HG03571 (cell line): ENCODE data around the gene ARHGAP9.

Experiments used
- ATAC-seq: cut with Tn5 transposase; IDR thresholded peaks from one replicate; pipeline ENCODE4 v1.9.1; 2021; ENCODE audit not compliant: unreplicated experiment

ARHGAP9 gene

GRCh38 chr12:57473886-57474285 is 5.8 kb downstream of the ARHGAP9 start:
- no peak for ATAC-seq

GRCh38 chr12:57473392-57473791 is 6.3 kb downstream of the ARHGAP9 start:
- ATAC-seq = no peak

- ATAC-seq = no peak
Measured at GRCh38 chr12:57472391-57472790, 7.3 kb downstream of the ARHGAP9 start.

GRCh38 chr12:57471661-57472060 is 8.0 kb downstream of the ARHGAP9 start:
- no peak for ATAC-seq

GRCh38 chr12:57470970-57471656 is 8.6 kb downstream of the ARHGAP9 start:
- no peak for ATAC-seq

- ATAC-seq = no peak
Measured at GRCh38 chr12:57470286-57470969, 9.2 kb downstream of the ARHGAP9 start.

- no peak for ATAC-seq
Measured at GRCh38 chr12:57469296-57470164, 10.1 kb downstream of the ARHGAP9 start.

GRCh38 chr12:57467915-57468314 is 11.8 kb downstream of the ARHGAP9 start:
- ATAC-seq = no peak

GRCh38 chr12:57467212-57467874 is 12.3 kb downstream of the ARHGAP9 start:
- ATAC-seq = no peak

- ATAC-seq = no peak
Measured at GRCh38 chr12:57465747-57466505, 13.7 kb downstream of the ARHGAP9 start.

GRCh38 chr12:57465030-57465746 is 14.5 kb downstream of the ARHGAP9 start:
- ATAC-seq = no peak

- no peak for ATAC-seq
Measured at GRCh38 chr12:57464569-57464968, 15.1 kb downstream of the ARHGAP9 start.

GRCh38 chr12:57462912-57463253 is 16.8 kb downstream of the ARHGAP9 start:
- no peak for ATAC-seq

- peak; percentile 54 for ATAC-seq
Measured at GRCh38 chr12:57462251-57462911, 17.3 kb downstream of the ARHGAP9 start.

GRCh38 chr12:57461917-57462250 is 17.8 kb downstream of the ARHGAP9 start:
- ATAC-seq = no peak

- no peak for ATAC-seq
Measured at GRCh38 chr12:57461276-57461916, 18.3 kb downstream of the ARHGAP9 start.

GRCh38 chr12:57460841-57461275 is 18.8 kb downstream of the ARHGAP9 start:
- no peak for ATAC-seq

GRCh38 chr12:57460468-57460784 is 19.2 kb downstream of the ARHGAP9 start:
- no peak for ATAC-seq
